D341Med (cell line): Measurements from ENCODE around the gene PRKCA.
"Not testable (repeated sequence)": the region's sequence is repeated elsewhere in the genome, so short reads cannot be mapped to it uniquely, and the experiment has no call there.

Experiments used
- DNase-seq: peaks from one replicate; pipeline ENCODE4 v3.0.0; 2012; ENCODE audit warnings: low spot score

PRKCA gene

GRCh38 chr17:66715076-66715675 lies 412.8 kb downstream of the PRKCA start:
- no peak for DNase-seq

DNA sequence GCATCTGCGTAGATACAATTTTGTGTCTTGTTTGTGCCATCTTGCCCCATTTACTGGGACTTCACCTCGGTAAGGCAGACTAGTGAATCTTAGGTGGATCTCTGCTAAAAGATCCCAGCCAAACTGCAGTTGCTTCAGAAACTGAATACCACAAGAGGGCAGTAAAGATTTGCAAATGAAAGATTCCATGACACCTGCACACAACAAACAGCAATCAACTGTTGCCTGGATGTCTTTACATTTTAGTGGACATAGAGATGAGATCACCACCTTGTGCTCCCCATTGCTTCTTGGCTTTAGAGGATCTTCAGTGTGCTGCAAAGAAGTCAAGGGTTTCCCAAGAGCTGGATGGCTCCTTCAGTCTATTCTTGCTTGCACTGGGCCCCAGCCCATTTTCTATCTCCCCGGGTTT lies 413.3 kb downstream of the PRKCA start:
- DNase-seq, result peak; percentile 79

- no peak for DNase-seq
Measured at GRCh38 chr17:66716236-66717026, 414.0 kb downstream of the PRKCA start.

DNA sequence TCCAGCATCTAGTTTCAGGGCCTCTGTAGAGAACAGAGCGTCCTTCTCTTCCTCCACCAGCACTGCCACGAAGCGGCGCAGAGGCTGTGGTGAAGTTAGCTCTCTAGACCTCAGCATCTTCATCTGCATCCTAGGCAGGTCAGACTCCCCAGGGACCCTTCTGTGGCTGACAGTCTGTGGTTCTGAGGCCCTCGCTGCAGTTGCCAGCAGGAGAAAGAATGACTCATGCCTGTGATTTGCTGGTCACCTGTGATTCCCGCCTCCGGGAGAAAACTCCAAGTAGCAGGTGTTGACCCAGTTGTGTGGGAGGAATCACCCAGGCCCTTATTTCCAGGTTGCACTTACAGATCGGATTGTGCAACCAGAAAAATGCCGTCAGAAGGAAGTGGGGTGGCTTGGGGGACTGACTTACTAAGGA lies 415.2 kb downstream of the PRKCA start:
- DNase-seq, result no peak

- no peak for DNase-seq
Measured at GRCh38 chr17:66720027-66720426, 417.6 kb downstream of the PRKCA start.

GRCh38 chr17:66720567-66720966 lies 418.2 kb downstream of the PRKCA start:
- no peak for DNase-seq

- no peak for DNase-seq
Measured at GRCh38 chr17:66722341-66722740, 419.9 kb downstream of the PRKCA start.

DNA sequence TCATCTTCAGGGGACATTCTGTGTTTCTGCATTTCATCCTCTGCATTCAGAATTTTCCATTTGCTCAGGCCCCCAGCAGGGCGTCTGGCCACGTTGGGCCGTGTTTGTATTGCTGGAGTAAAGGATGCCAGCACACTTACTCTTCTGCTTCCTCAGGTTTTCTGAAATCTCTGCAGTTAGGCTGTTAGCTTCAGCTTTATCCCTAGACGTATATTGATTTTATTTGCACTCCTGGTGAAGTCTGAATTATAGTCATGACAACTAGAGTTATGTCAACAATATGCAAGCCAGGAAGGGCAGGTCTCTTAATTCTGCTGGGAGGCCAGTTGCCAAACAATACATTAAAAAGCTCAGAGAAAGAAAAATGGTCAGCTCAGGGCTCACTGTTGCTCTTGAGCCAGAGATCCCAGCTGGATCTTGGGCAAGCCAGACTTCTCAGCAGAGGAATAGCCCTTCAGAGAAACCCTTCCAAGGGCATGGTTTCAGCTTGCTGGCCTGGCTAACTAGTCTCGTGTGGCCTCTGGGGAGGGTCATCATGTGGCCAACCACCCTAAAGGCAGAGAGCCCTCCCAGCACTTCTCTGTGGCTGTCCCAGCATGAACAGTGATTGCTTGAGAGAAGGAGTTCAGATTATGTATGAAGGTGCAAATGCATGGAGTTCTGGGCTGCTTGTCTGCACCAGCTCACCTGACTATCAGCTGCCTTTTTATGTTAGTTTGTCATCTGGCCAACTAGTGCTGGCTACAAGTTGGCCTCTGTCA lies 422.3 kb downstream of the PRKCA start:
- DNase-seq, result no peak

- not testable (repeated sequence) for DNase-seq
Measured at GRCh38 chr17:66725438-66725837, 423.0 kb downstream of the PRKCA start.

DNA sequence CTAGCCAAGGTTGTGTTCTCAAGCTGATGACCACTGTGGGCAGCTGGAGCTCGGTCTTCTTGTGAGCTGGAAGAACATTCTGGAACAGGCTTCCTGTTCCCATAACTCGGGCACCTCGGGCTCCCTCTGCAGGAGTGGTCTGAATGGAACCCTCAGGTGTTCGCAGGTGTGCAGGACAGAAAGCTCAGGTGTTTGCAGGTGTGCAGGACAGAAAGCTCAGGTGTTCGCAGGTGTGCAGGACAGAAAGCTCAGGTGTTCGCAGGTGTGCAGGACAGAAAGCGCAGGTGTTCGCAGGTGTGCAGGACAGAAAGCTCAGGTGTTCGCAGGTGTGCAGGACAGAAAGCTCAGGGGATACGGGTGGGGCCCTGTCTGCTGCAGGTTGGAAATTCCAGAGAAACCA lies 423.5 kb downstream of the PRKCA start:
- no peak for DNase-seq

- no peak for DNase-seq
Measured at GRCh38 chr17:66726371-66726770, 424.0 kb downstream of the PRKCA start.

GRCh38 chr17:66726846-66727245 lies 424.4 kb downstream of the PRKCA start:
- no peak for DNase-seq

DNA sequence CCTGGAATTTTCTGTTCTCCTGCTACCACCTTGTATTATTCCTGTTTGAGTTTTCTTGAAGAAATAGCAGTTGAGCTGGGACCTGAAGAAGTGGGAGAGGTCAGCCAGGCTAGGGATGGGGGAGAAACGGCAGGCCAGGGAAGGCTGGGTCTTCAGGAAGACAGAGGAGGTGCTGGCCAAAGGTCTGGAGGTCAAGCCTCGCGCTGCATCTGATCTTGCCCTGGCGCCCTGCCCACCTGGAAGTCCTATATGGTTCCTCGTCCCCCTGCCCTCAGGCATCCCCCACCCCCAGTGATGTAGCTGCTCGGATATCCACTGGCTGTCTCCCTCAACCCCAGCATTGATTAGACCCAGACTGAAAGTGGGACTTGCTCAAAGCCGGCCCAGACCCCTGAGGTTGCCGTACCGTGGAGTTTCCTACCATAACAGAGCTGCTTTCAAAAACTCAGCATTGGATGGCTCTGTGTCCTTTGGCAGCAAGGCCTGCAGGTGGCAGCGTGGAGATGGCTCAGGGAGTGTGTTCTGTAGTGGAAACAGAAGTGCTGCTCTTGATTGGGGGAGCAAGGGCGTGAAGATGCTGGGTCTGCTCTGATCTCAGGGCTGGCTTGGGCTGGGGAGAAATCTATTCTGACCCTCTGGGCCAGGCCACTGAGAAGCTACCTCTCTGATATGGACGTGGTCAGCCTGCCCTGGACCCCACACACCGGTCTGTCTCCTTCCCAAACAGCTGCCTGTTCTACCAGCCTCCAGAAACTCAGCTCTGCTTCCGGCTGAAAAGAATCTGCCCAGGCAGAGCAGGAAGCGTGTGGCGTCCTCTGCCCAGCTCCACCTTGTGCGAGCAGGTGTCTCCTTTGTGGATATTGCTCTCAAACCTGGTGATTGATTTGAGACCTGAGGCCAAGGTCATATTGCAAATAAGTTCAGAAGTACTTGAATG lies 425.5 kb downstream of the PRKCA start:
- DNase-seq, result peak; percentile 92

- no peak for DNase-seq
Measured at GRCh38 chr17:66730461-66730923, 428.1 kb downstream of the PRKCA start.

DNA sequence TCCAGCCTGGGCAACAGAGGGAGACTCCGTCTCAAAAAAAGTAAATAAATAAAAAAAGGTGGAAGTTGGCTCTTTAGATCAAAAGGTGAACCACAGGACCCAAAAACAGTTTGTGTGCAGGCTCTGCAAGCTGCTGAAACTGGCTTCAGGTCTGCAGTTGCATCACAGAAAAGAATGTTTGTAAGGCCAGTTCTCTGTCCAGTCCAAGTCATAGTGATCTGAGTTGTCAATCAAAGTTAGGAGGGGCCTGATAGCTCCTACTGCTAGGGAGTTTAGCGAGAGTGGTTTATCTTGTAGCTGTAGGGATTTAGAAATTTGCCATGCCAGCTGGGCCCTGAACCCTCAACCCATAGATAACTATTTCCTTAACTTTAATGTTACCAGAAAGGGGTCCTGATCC lies 431.3 kb downstream of the PRKCA start:
- DNase-seq, result no peak

- no peak for DNase-seq
Measured at GRCh38 chr17:66734186-66734943, 432.0 kb downstream of the PRKCA start.

- DNase-seq, result no peak
Measured at GRCh38 chr17:66737524-66737923, 435.1 kb downstream of the PRKCA start.

DNA sequence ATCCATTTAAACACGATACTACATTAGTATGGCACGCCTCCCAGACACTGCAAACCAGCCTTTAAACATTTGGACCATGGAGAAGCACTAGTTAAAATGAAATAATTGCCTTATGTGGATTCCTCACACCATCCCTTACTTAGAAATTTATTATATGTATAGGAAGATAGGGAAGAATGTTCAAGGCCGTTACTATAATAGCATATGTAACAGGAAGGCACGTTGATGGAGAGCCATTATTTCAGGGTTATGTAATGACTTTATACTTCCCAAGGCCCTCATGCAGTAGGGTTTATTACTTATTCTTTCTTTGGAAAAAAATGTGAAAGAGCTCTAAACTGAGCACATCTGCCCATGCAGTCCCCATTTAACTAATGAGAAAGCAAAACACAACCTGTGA lies 435.9 kb downstream of the PRKCA start:
- no peak for DNase-seq

GRCh38 chr17:66739553-66739952 lies 437.1 kb downstream of the PRKCA start:
- DNase-seq, result no peak

GRCh38 chr17:66740226-66740625 lies 437.8 kb downstream of the PRKCA start:
- DNase-seq, result no peak

DNA sequence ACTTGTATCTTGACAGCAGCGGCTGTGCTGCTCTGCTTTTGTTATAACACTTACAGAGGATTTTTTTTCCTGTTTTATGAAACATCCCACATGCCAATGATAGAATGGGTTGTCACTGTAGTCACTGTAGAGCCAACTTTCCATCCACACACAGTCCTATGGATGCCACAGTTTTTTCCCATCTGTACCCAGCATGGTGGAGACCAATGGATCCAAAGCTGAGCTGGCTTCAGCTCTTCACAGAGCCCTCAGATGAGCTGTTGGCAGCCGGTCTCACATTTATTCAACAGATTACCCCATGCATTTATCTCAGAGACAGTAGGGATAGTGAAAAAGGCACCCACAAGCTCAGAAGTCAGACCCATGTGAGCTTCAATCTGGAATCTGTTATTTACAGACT lies 441.1 kb downstream of the PRKCA start:
- DNase-seq, result no peak
